Prostate gland (tissue), 2 donors: Measurements from ENCODE around the gene ABCA2. TPM values are rescaled to one million over a fixed set of nuclear protein-coding genes. Genes with fewer than 3 reads are reported as not detected.

Source experiments
- DNase-seq: peaks from one replicate; pipeline ENCODE4 v3.0.0-alpha.2; 2019; ENCODE audit warnings: low spot score
- H3K27ac ChIP-seq, 2 donors: fragments of 200-600 bp; sonication (generic); 2 replicates each; pipeline ENCODE4 v1.5.1; 2017 to 2019
- H3K27me3 ChIP-seq: fragments of 200-600 bp; sonication (generic); replicated peaks from 2 replicates; pipeline ENCODE4 v1.5.1; 2019; ENCODE audit not compliant: insufficient read depth
- H3K36me3 ChIP-seq, 2 donors: fragments of 200-600 bp; sonication (generic); 1 replicate in 1 of 2; 2 replicates in 1 of 2; pipeline versions ENCODE4 v1.5.1 to v1.8.1; 2017 to 2019
- H3K4me1 ChIP-seq: fragments of 200-600 bp; sonication (generic); replicated peaks from 2 replicates; pipeline ENCODE4 v1.5.1; 2019
- H3K4me3 ChIP-seq, 2 donors: fragments of 200-600 bp; sonication (generic); 2 replicates each; pipeline ENCODE4 v1.5.1; 2017 to 2019
- H3K9me3 ChIP-seq: fragments of 200-600 bp; sonication (generic); 2 replicates; pipeline ENCODE4 v1.5.1; 2017
- POLR2A ChIP-seq: fragments of 450-650 bp; IDR thresholded peaks from one replicate; pipeline ENCODE4 v1.6.1; 2016; ENCODE audit warnings: antibody characterized with exemption, mild to moderate bottlenecking
- POLR2AphosphoS5 ChIP-seq: sonication (generic); formaldehyde crosslinking; IDR thresholded peaks from one replicate; pipeline ENCODE4 v1.6.1; 2017; ENCODE audit warnings: antibody characterized with exemption
- WGBS: methylation state at CpG from one replicate; pipeline ENCODE4 v1.1.5; 2018; 5-methylcytosine and 5-hydroxymethylcytosine counted together
- intact Hi-C: fragments of 100-400 bp; cut with DNase I; formaldehyde crosslinking; loops from one replicate; pipeline ENCODE4 v1.14.2; 2022
- total RNA-seq, 2 donors: library from RNA; depleted of rRNA; stranded (reverse); fragments of >200 nt; gene quantifications; one replicate each; pipeline ENCODE4 v1.1.0, GENCODE V29; 2016
- TF ChIP-seq, protein P1 (sequence below), 4 experiments: fragments of 200-600 bp in 2 of 4; fragments of 450-650 bp in 2 of 4; sonication (generic) in 2 of 4; IDR thresholded peaks; 1 replicate in 3 of 4; 2 replicates in 1 of 4; pipeline ENCODE4 v1.5.1; 2016 to 2019; ENCODE audit warnings: antibody characterized with exemption in 4 of 4, mild to moderate bottlenecking in 2 of 4, moderate library complexity in 2 of 4

The ABCA2 gene
- total RNA-seq, 2 donors from 2014 or later: 27.4 to 79.1 TPM

DNA sequence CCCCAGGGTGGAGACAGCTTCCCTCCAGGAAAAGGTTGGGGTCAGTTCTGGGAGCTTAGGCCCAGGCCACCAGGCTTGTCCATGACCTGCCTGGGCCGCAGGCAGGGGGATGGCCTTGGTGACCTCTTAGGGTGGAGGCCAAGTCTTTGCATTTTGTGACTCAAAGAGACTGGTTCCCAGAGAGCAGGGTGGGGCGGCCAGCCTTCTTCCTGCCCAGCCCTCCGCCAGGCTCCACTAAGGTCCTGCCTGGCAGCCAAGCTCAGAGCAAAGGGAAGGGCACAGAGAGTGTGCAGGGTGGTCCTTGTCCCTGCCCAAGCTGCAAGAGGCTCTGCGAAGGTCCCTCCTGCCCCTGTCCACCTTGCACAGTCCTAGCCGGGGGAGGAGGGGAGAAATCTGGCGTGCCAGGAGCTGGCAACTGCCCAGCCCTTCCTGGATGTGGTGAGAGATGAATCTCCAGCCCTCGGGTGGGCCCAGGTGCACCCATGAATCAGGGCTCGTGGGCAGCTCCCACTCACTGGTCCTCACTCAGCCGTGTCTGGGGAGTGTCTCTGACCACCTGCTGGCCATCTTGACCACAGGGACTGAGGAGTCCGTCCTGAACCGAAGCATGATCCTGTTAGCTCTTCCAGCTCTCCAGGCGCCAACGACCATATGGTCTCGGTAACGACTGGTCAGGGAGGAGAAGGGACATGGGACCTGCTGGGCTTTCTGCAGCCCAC lies 53.1 kb downstream of the ABCA2 start:
- WGBS: 83% methylated on average over 14 of the region's 15 CpGs
- Histone ChIP-seq H3K4me1 (no peaks in the 10 kb centered on the region), H3K4me3 (no peak overlapping the region), H3K9me3 (no peaks in the 10 kb centered on the region), H3K27ac (no peak overlapping the region), H3K36me3 (no peaks in the 10 kb centered on the region), H3K27me3 (no peaks in the 10 kb centered on the region)
- intact Hi-C loops: no loop called here
- TF ChIP-seq POLR2AphosphoS5 (no peak), POLR2A (no peak)
- TF ChIP-seq, protein P1, sequence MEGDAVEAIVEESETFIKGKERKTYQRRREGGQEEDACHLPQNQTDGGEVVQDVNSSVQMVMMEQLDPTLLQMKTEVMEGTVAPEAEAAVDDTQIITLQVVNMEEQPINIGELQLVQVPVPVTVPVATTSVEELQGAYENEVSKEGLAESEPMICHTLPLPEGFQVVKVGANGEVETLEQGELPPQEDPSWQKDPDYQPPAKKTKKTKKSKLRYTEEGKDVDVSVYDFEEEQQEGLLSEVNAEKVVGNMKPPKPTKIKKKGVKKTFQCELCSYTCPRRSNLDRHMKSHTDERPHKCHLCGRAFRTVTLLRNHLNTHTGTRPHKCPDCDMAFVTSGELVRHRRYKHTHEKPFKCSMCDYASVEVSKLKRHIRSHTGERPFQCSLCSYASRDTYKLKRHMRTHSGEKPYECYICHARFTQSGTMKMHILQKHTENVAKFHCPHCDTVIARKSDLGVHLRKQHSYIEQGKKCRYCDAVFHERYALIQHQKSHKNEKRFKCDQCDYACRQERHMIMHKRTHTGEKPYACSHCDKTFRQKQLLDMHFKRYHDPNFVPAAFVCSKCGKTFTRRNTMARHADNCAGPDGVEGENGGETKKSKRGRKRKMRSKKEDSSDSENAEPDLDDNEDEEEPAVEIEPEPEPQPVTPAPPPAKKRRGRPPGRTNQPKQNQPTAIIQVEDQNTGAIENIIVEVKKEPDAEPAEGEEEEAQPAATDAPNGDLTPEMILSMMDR (IDR thresholded peaks at IDR 0.05): no peak
- no peak for DNase-seq

DNA sequence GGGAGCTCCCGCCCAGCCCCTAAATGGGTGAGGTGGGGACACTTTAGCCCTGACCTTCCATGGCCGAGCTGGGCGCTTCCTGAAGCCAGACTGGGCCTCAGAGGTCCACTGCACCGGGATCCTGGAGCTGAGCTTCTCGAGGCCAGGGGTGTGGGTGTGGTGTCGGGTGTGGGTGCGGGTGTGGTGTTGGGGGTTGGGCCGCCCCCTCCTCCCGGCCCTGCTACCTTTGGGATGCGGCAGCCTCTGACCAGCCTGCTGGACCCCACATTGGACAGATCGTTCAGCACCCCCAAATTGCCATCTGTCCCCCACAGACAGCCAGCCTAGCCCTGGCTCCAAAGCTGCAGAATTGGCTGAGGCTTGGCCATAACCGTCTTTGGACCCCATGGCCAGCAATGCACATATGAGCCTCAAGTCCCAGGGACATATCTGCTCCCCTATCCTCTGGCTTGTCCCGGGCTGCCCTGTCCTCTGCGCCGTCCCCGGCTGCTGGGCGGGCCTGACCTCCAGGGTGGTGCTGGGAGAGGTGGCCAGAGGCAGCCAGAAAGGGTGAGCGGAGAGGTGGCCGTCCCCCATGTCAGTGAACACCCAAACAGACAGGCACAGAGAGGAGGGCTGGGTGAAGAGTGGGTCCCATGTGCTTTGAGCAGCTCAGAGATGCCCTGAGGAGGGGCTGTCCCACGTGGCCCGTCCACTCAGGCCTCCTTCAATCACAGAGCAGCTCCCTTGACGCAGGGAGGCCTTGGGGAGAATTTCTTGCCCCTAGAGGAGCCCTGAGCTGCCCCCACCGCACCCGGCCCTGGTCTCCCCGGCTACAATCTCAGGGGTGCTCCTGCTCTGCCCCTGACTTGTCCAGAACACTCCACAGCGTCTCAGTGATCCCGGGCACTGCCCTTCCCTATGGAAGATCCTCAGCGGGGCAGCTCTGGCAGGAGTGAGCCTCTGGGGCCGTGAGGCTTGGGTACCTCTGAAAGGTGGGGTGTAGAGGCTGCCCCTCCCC lies 54.1 kb downstream of the ABCA2 start:
- Histone ChIP-seq H3K27ac (no peak overlapping the region), H3K4me1 (no peaks in the 10 kb centered on the region)

DNA sequence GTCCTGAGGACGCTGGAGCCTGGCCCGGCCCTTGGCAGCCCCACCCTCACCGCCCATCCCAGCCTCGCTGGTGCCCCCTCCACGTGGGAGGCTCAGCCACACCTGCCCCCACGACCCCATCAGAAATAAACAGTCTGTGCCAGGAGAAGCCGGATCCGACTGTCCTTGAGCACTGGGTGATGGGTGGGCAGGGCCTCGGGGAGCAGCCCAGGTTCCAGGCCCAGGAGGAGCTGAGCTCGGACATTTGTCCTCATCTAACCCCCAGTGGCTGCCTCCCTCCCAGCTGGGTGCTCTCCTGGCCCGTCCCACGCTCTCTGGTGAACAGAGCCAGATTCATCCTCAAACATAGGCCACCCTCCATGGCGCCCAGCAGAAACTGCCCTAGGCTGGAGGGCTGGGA lies 55.3 kb downstream of the ABCA2 start:
- intact Hi-C loops: no loop called here
- Histone ChIP-seq H3K4me3 (no peak overlapping the region), H3K9me3 (no peaks in the 10 kb centered on the region), H3K27ac (no peak overlapping the region), H3K27me3 (no peaks in the 10 kb centered on the region), H3K36me3 (no peaks in the 10 kb centered on the region), H3K4me1 (no peaks in the 10 kb centered on the region)
- TF ChIP-seq POLR2A (no peak), POLR2AphosphoS5 (no peak)
- TF ChIP-seq, protein P1 (IDR thresholded peaks at IDR 0.05): no peak
- 50% methylated on average over 13 of the region's 13 CpGs for WGBS
- no peak for DNase-seq

More for the DNA sequence above, 54.1 kb downstream of the ABCA2 start:
- 91% methylated on average over 28 of the region's 29 CpGs for WGBS
- H3K4me3 ChIP-seq: no peak overlapping the region
- no peaks in the 10 kb centered on the region for H3K9me3 ChIP-seq
- no peaks in the 10 kb centered on the region for H3K36me3 ChIP-seq
- TF ChIP-seq, protein P1 (IDR thresholded peaks at IDR 0.05): no peak
- TF ChIP-seq POLR2A: no peak
- TF ChIP-seq POLR2AphosphoS5: no peak
- no peak for DNase-seq
- intact Hi-C loops: no loop called here
- H3K27me3 ChIP-seq: no peaks in the 10 kb centered on the region

DNA sequence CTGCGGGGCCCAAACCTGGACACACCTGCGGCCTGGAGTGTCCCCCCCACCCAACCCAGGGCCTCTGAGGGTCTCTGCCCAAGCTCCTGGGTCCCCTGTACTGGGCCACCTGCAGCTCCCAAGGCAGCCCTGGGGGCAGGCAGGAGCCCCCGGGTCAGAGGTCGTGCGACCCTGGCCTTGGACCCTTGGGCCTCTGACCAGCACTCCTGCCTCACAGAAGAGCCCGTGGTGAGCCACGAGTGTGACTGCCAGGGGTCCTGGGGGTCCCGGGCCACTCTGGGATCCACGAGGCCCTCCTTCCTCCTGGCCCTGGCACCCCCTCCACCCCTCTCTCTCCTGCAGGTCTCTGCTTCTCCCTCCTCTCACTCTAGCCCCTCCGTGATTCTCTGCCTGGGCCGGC lies 55.7 kb downstream of the ABCA2 start:
- DNase-seq: no peak
- H3K9me3 ChIP-seq: no peaks in the 10 kb centered on the region
- H3K27ac ChIP-seq: no peak overlapping the region
- H3K36me3 ChIP-seq: no peaks in the 10 kb centered on the region
- intact Hi-C loops: no loop called here
- H3K27me3 ChIP-seq: no peaks in the 10 kb centered on the region
- WGBS: 78% methylated on average over 10 of the region's 11 CpGs
- no peak for TF ChIP-seq POLR2A
- TF ChIP-seq POLR2AphosphoS5: no peak
- TF ChIP-seq, protein P1 (IDR thresholded peaks at IDR 0.05): no peak
- no peaks in the 10 kb centered on the region for H3K4me1 ChIP-seq
- no peak overlapping the region for H3K4me3 ChIP-seq
